CD8-positive, alpha-beta memory T cell (primary cell): ENCODE measurements around the gene ATAD5. TPM values are rescaled to one million over a fixed set of nuclear protein-coding genes. Genes with fewer than 3 reads are reported as not detected.
A peak's percentile ranks its signal among the peaks of the same experiment; 100 is the strongest.
"Not testable (repeated sequence)": the region's sequence is repeated elsewhere in the genome, so short reads cannot be mapped to it uniquely, and the experiment has no call there.

Experiments used
- CTCF ChIA-PET: fragments of 350-600 bp; sonication (Branson Sonifier 250); formaldehyde crosslinking; loops from one replicate; lab custom pipeline; 2021; ENCODE audit warnings: antibody characterized with exemption; lab: Charles Lee
- POLR2A ChIA-PET: fragments of 350-600 bp; sonication (Branson Sonifier 250); formaldehyde crosslinking; loops from one replicate; lab custom pipeline; 2021; ENCODE audit warnings: antibody characterized with exemption; lab: Charles Lee
- DNase-seq, 5 donors: peaks; one replicate each; pipeline versions ENCODE4 v3.0.0 to v3.0.0-alpha.2; 2020 to 2022; ENCODE audit warnings: mixed read lengths in 1 of 5
- H3K27ac ChIP-seq: one replicate; pipeline ENCODE4 v1.7.0; 2013; ENCODE audit warnings: low read depth, mild to moderate bottlenecking, low read length, moderate library complexity
- H3K27me3 ChIP-seq: 2 replicates; pipeline ENCODE4 v1.7.0; 2013; ENCODE audit warnings: low read length, mild to moderate bottlenecking; ENCODE audit not compliant: insufficient read depth, poor library complexity, severe bottlenecking
- H3K36me3 ChIP-seq: 2 replicates; pipeline ENCODE4 v1.7.0; 2013; ENCODE audit warnings: mild to moderate bottlenecking, low read length, moderate library complexity; ENCODE audit not compliant: insufficient read depth
- H3K4me1 ChIP-seq: 2 replicates; pipeline ENCODE4 v1.7.0; 2013; ENCODE audit warnings: mild to moderate bottlenecking, low read length, moderate library complexity; ENCODE audit not compliant: insufficient read depth
- H3K4me3 ChIP-seq: 2 replicates; pipeline ENCODE4 v1.7.0; 2013; ENCODE audit warnings: mild to moderate bottlenecking, low read length
- H3K9me3 ChIP-seq: 2 replicates; pipeline ENCODE4 v1.7.0; 2013; ENCODE audit warnings: mild to moderate bottlenecking, low read length
- H3K27ac Mint-ChIP-seq, 8 donors: one replicate each; pipeline ENCODE4 v1.8.0; 2020 to 2021; ENCODE audit warnings: mixed read lengths in 8 of 8, mild to moderate bottlenecking in 6 of 8, inconsistent platforms in 3 of 8, moderate library complexity in 3 of 8
- H3K27me3 Mint-ChIP-seq, 2 donors: one replicate each; pipeline ENCODE4 v1.8.0; 2020 to 2021; ENCODE audit warnings: mixed read lengths in 2 of 2, mild to moderate bottlenecking in 1 of 2, moderate library complexity in 1 of 2
- H3K36me3 Mint-ChIP-seq, 3 donors: one replicate each; pipeline ENCODE4 v1.8.0; 2020 to 2021; ENCODE audit warnings: mixed read lengths in 3 of 3, inconsistent platforms in 1 of 3, mild to moderate bottlenecking in 1 of 3
- H3K4me1 Mint-ChIP-seq, 3 donors: one replicate each; pipeline ENCODE4 v1.8.0; 2020 to 2021; ENCODE audit warnings: mixed read lengths in 3 of 3, inconsistent platforms in 1 of 3, mild to moderate bottlenecking in 1 of 3
- H3K4me3 Mint-ChIP-seq, 7 donors: one replicate each; pipeline ENCODE4 v1.8.0; 2020 to 2021; ENCODE audit warnings: mixed read lengths in 7 of 7, mild to moderate bottlenecking in 6 of 7, moderate library complexity in 4 of 7, inconsistent platforms in 2 of 7
- H3K9me3 Mint-ChIP-seq, 5 donors: one replicate each; pipeline ENCODE4 v1.8.0; 2020 to 2022; ENCODE audit warnings: mixed read lengths in 5 of 5, mild to moderate bottlenecking in 3 of 5, moderate library complexity in 2 of 5, inconsistent platforms in 1 of 5
- polyA plus RNA-seq: library from polyadenylated mRNA; unstranded; fragments of 300-500 nt; fragmentation: Illumina TruSeq; gene quantifications from one replicate; pipeline ENCODE4 v1.2.3, GENCODE V29; 2021
- total RNA-seq, 2 experiments: library from RNA; stranded (reverse); gene quantifications; one replicate each; pipeline ENCODE4 v1.2.3, GENCODE V29; 2021

Gene ATAD5
- total and polyA plus RNA-seq, 3 experiments from 2014 or later = 2.3 to 27.8 (median 25.5) TPM

DNA sequence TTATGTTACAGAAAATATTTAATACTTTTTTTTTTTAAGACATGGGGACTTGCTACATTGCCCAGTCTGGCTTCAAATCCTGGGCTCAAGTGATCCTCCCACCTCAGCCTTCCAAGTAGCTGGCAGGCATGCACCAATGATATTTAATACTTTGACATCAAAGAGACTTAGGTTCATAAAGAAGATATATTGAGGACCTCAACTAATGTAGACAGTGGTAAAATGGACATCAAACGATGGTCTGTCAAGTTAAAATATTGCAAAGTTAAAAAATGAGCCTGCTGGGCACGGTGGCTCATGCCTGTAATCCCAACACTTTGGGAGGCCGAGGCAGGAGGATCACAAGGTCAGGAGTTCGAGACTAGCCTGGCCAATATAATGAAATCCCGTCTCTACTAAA, 65.5 kb downstream of the ATAD5 start:
- Mint-ChIP-seq H3K27ac (no peak overlapping the region), H3K9me3 (no peaks in the 10 kb centered on the region), H3K36me3 (peaks cover 0 to 55% (median 15%) of the 10 kb centered on the region in 3 donors), H3K27me3 (no peaks in the 10 kb centered on the region), H3K4me1 (peaks cover 16 to 18% (median 18%) of the 10 kb centered on the region in 3 donors), H3K4me3 (no peak overlapping the region)
- CTCF ChIA-PET = no interaction called here
- POLR2A ChIA-PET = no interaction called here
- no peak for DNase-seq
- no peaks in the 10 kb centered on the region for H3K4me1 ChIP-seq
- H3K27ac ChIP-seq = no peak overlapping the region
- peaks cover 10% of the 10 kb centered on the region for H3K36me3 ChIP-seq
- H3K9me3 ChIP-seq = no peaks in the 10 kb centered on the region
- no peak overlapping the region for H3K4me3 ChIP-seq
- H3K27me3 ChIP-seq = no peaks in the 10 kb centered on the region

DNA sequence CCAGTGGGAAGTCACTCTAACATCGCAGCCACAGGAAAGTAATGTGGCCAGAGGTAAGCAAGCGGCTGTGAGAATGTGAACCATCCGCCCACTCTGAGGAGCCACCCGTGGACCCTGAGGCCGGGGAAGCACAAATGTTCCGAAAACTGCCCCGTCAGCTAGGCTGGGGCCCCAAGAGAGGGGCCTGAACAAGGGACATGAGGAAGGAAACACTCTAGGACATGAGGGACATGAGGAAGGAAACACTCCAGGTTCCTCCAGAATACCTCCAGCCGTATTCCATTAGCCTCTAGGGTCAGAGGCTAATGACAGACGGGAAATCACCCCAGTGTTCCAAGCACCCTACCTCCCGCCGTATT, 74.0 kb downstream of the ATAD5 start:
- POLR2A ChIA-PET = no interaction called here

GRCh38 chr17:30906101-30906911, 74.5 kb downstream of the ATAD5 start, which contains the start of gene TEFM:
Gene TEFM (minus strand): TSS chr17:30906238. CDS start chr17:30906198, 40 bp downstream.
- no peaks in the 10 kb centered on the region for H3K9me3 ChIP-seq
- Mint-ChIP-seq H3K4me3 (peak within 1 kb of the TSS; percentile 91 to 99 (median 94)), H3K9me3 (no peaks in the 10 kb centered on the region), H3K27me3 (no peaks in the 10 kb centered on the region), H3K27ac (peak within 1 kb of the TSS; percentile 84 to 97 (median 95)), H3K36me3 (peaks cover 0 to 36% (median 16%) of the 10 kb centered on the region in 3 donors), H3K4me1 (peaks cover 43 to 53% (median 52%) of the 10 kb centered on the region in 3 donors)
- peak within 1 kb of the TSS; percentile 89 for H3K27ac ChIP-seq
- H3K4me3 ChIP-seq = peak within 1 kb of the TSS; percentile 98
- peak; percentile 70 to 88 (median 81) for DNase-seq
- H3K27me3 ChIP-seq = no peaks in the 10 kb centered on the region
- peaks cover 3% of the 10 kb centered on the region for H3K36me3 ChIP-seq
- H3K4me1 ChIP-seq = peaks cover 20% of the 10 kb centered on the region
- CTCF ChIA-PET = no interaction called here
- POLR2A ChIA-PET = no interaction called here

More for the DNA sequence above, 74.0 kb downstream of the ATAD5 start:
- Mint-ChIP-seq H3K4me3 (peak overlapping the region; percentile 91 to 99 (median 94)), H3K36me3 (peaks cover 0 to 40% (median 16%) of the 10 kb centered on the region in 3 donors), H3K27ac (peak overlapping the region; percentile 84 to 97 (median 95)), H3K9me3 (no peaks in the 10 kb centered on the region), H3K4me1 (peaks cover 46 to 57% (median 55%) of the 10 kb centered on the region in 3 donors), H3K27me3 (no peaks in the 10 kb centered on the region)
- peaks cover 20% of the 10 kb centered on the region for H3K4me1 ChIP-seq
- CTCF ChIA-PET = no interaction called here
- peak overlapping the region; percentile 98 for H3K4me3 ChIP-seq
- peaks cover 3% of the 10 kb centered on the region for H3K36me3 ChIP-seq
- no peaks in the 10 kb centered on the region for H3K9me3 ChIP-seq
- H3K27ac ChIP-seq = peak overlapping the region; percentile 89
- H3K27me3 ChIP-seq = no peaks in the 10 kb centered on the region
- DNase-seq = peak in 1 of 5 donors; percentile 1

DNA sequence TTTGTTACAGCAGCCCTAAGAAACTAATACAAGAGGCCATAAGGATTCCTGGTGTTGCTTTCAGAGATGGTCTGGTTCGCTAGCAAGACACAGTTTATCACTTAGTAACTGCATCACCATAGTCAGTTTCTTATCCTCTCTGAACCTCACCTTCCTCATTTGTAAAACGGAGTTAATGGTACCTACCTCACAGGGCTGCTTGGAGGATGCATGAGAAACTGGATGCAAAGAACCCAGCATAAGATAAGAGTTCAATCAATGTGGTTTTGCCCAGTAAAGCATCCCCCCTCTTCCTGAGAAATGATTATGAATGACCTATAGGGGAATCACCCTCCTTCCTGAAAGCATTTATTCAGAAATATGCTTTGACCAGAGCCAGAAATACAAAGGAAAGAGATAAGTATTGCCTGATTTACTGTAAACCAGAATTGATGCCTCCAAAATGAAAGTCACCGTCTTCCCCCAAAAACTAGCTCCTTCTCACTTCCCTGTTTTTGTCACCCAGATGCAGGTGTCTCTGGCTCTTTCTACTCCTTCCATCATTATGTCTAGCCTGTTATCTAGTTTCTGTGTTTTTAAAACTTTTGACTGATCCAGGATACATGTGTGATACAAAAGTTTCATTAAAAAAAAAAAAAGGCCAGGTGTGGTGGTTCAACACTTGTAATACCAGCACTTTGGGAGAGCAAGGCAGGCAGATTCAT, 77.1 kb downstream of the ATAD5 start:
- no peaks in the 10 kb centered on the region for H3K27me3 ChIP-seq
- Mint-ChIP-seq H3K27me3 (no peaks in the 10 kb centered on the region), H3K36me3 (peaks cover 0 to 16% (median 2%) of the 10 kb centered on the region in 3 donors), H3K4me3 (peak overlapping the region in 5 of 7 donors; percentile 12 to 72 (median 66)), H3K4me1 (peaks cover 27 to 34% (median 33%) of the 10 kb centered on the region in 3 donors), H3K9me3 (no peaks in the 10 kb centered on the region), H3K27ac (peak overlapping the region in 2 of 8 donors; percentile 47 to 55)
- no peak overlapping the region for H3K27ac ChIP-seq
- no peak overlapping the region for H3K4me3 ChIP-seq
- H3K36me3 ChIP-seq = no peaks in the 10 kb centered on the region
- ChIA-PET POLR2A (no interaction called here), CTCF (interaction anchor here (0.6 to 0.7 kb wide), 2 partner anchors 1092 to 1623 kb away, joined by 3 read pairs; no protein-coding TSS in a partner anchor)
- DNase-seq = no peak
- H3K4me1 ChIP-seq = peaks cover 20% of the 10 kb centered on the region
- H3K9me3 ChIP-seq = no peaks in the 10 kb centered on the region

DNA sequence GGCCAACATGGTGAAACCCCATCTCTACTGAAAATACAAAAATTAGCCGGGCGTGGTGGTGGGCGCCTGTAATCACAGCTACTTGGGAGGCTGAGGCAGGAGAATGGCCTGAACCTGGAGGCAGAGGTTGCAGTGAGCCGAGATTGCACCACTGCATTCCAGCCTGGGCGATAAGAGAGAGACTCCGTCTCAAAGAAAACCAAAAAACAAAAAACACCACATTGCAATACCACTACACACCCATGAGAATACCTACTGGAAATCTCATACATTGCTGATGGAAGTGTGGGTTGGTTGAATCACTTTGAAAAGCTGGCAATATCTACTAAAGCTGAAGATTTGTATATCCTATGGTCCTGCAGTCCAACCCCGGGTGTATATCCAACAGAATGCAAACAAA, 78.4 kb downstream of the ATAD5 start:
- H3K9me3 ChIP-seq, H3K27me3 Mint-ChIP-seq, CTCF ChIA-PET, H3K36me3 ChIP-seq, H3K27ac ChIP-seq, H3K27me3 ChIP-seq, DNase-seq, H3K9me3 Mint-ChIP-seq, H3K4me3 ChIP-seq, H3K27ac Mint-ChIP-seq, H3K4me3 Mint-ChIP-seq, POLR2A ChIA-PET: not testable (repeated sequence)
- peaks cover 18% of the 10 kb centered on the region for H3K4me1 ChIP-seq
- peaks cover 0 to 10% (median 0%) of the 10 kb centered on the region in 3 donors for H3K36me3 Mint-ChIP-seq
- H3K4me1 Mint-ChIP-seq = peaks cover 23 to 28% (median 24%) of the 10 kb centered on the region in 3 donors

DNA sequence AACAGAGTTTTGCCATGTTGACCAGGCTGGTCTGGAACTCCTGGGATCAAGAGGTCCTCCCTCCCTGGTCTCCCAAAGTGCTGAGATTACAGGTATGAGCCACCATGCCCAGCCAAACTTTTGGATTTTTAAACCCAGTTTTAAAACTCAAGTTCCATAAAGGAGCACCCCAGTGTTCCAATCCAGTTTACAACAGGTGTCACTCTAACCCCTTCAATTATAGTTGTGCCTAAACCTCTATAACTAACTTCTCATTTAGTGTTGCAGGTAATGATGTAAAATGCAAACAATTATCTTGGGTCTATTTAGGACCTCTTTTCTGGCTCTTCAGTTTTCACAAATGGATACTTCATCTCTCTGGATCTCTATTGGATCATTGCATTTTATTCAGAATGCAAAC, 82.2 kb downstream of the ATAD5 start:
- H3K4me1 Mint-ChIP-seq = peaks cover 0 to 2% (median 0%) of the 10 kb centered on the region in 3 donors
- Histone ChIP-seq H3K4me1 (no peaks in the 10 kb centered on the region), H3K9me3 (no peaks in the 10 kb centered on the region), H3K27me3 (no peaks in the 10 kb centered on the region), H3K27ac (no peak overlapping the region), H3K4me3 (no peak overlapping the region), H3K36me3 (no peaks in the 10 kb centered on the region)
- no peaks in the 10 kb centered on the region for H3K9me3 Mint-ChIP-seq
- ChIA-PET CTCF (no interaction called here), POLR2A (no interaction called here)
- H3K36me3 Mint-ChIP-seq = no peaks in the 10 kb centered on the region
- no peak overlapping the region for H3K27ac Mint-ChIP-seq
- DNase-seq = no peak
- H3K27me3 Mint-ChIP-seq = peaks cover 3 to 4% of the 10 kb centered on the region in 2 donors
- peak overlapping the region in 1 of 7 donors; percentile 20 for H3K4me3 Mint-ChIP-seq

DNA sequence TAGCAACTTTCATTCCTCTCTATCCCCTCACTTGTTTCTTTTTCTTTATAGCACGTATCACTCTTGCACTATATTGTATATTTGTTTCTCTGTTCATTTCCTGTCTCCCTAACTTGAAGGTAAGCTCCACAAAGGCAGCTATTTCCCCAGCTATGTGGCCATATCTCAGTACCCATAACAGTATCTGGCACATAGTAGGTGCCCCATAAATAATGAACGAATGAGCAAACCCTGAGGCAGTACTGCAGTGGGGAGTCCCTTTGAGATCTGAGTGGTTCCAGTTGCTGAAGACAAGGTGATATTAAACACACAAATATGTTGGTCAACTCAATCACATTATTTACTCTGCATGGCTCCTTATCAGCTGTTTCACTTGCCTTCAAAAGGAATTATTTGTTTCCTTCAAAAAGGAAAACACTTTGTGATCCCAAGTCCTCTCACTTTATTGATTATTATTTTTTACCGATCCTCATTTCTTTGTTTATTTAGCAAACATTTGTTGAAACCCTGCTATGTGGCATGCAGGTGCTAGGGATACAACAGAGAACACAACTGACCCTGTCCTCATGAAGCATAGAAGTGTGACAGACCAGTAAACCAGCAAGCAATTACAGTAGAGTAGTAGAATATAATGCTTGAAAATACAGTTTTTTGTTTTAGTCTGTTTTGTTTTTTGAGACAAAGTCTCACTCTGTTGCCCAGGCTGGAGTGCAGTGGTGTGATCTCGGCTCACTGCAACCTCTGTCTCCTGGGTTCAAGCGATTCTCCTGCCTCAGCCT, 84.3 kb downstream of the ATAD5 start:
- H3K27ac ChIP-seq = no peak overlapping the region
- H3K36me3 Mint-ChIP-seq = no peaks in the 10 kb centered on the region
- ChIA-PET CTCF (no interaction called here), POLR2A (no interaction called here)
- H3K4me3 ChIP-seq = no peak overlapping the region
- no peaks in the 10 kb centered on the region for H3K9me3 ChIP-seq
- DNase-seq = no peak
- peaks cover under 1% of the 10 kb centered on the region for H3K27me3 ChIP-seq
- H3K27me3 Mint-ChIP-seq = peaks cover 8 to 14% of the 10 kb centered on the region in 2 donors
- no peaks in the 10 kb centered on the region for H3K36me3 ChIP-seq
- no peaks in the 10 kb centered on the region for H3K4me1 ChIP-seq
- H3K27ac Mint-ChIP-seq = no peak overlapping the region
- peaks cover 2 to 4% (median 3%) of the 10 kb centered on the region in 3 donors for H3K4me1 Mint-ChIP-seq
- no peak overlapping the region for H3K4me3 Mint-ChIP-seq
- no peaks in the 10 kb centered on the region for H3K9me3 Mint-ChIP-seq
